Thyroid gland (tissue), 4 donors: ENCODE data around the gene FRMD4A.

Source experiments
- POLR2A ChIP-seq, 2 donors: fragments of 450-650 bp; IDR thresholded peaks; one replicate each; pipeline ENCODE4 v1.6.1; 2017; ENCODE audit warnings: antibody characterized with exemption in 2 of 2, mild to moderate bottlenecking in 2 of 2, moderate library complexity in 1 of 2
- TF ChIP-seq, protein P1 (sequence below), 6 experiments: fragments of 200-600 bp in 3 of 6; fragments of 450-650 bp in 3 of 6; sonication (generic) in 3 of 6; IDR thresholded peaks; one replicate each; pipeline ENCODE4 v1.5.1; 2016 to 2019; ENCODE audit warnings: antibody characterized with exemption in 6 of 6, mild to moderate bottlenecking in 2 of 6, inconsistent platforms in 1 of 6, moderate library complexity in 1 of 6

DNA sequence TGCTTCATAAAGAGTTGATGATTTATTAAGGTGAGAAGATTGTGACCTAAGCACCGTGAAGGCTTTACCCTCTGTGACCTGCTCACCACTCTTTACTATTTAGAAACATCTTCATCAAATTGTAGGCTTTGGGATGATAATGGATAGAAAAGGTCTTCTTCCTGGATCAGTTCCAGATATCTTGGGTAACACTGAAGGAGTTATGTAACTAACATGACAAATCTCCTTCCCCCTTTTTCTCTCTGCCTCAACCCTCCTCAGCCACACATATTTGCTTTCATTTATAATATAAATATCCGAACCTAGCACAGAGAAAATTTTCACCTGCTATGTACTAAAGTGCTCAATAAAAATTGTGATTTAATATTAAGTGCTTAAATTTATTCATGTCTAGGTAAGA lies 151.5 kb downstream of the FRMD4A start:
- TF ChIP-seq, protein P1, sequence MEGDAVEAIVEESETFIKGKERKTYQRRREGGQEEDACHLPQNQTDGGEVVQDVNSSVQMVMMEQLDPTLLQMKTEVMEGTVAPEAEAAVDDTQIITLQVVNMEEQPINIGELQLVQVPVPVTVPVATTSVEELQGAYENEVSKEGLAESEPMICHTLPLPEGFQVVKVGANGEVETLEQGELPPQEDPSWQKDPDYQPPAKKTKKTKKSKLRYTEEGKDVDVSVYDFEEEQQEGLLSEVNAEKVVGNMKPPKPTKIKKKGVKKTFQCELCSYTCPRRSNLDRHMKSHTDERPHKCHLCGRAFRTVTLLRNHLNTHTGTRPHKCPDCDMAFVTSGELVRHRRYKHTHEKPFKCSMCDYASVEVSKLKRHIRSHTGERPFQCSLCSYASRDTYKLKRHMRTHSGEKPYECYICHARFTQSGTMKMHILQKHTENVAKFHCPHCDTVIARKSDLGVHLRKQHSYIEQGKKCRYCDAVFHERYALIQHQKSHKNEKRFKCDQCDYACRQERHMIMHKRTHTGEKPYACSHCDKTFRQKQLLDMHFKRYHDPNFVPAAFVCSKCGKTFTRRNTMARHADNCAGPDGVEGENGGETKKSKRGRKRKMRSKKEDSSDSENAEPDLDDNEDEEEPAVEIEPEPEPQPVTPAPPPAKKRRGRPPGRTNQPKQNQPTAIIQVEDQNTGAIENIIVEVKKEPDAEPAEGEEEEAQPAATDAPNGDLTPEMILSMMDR (IDR thresholded peaks at IDR 0.05) = no peak
- TF ChIP-seq POLR2A (IDR thresholded peaks at IDR 0.05) = no peak
